NCI-H2171 treated with DMSO at 0.1 percent for 48 hours (cell line): ENCODE measurements around the gene COL10A1.

ENCODE experiments used
- DNase-seq: peaks from one replicate; lab custom pipeline; 2025; lab: John Stamatoyannopoulos, UW

The COL10A1 gene

DNA sequence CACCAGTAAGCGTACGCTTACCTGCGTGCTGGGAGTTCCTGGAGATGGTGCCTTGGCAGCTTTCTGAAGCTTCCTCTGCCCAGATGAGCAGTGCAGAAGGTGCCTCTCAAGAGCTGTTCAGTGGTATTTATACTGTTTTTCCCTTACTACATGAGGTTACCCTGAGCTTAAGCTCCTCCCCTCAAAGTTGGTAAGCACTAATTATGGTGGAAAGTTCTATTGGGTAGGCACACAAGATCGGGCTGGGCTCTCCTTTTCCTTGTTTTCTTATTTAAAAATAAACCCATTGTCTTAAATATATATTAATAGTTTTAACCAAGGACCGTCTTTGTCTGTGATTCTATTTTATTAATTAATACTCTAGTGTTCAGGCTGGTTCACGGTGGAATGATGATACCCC lies at the start of gene COL10A1:
COL10A1 (minus strand) TSS at position 101 of the 400 bp plus-strand sequence. CDS start 640 bp downstream, outside the sequence.
- no peak for DNase-seq

DNA sequence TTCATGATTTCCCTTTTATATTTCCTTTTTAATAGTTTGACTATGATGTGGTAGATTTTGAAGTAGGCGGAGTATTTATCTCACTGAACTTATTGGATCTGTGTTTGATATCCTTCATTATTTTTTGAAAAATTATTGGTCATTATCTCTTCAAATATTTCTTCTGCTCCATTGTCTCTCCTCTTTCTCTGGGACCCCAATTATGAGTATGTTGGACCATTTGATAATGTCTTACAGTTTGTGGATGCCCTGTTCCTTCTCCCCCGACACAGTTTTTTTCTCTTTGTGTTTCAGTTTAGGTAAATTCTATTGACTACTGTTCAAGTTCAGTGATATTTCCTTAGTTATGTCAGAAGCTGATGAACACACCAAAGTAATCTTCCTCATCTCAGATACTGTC lies 49.4 kb upstream of the COL10A1 start:
- no peak for DNase-seq

DNA sequence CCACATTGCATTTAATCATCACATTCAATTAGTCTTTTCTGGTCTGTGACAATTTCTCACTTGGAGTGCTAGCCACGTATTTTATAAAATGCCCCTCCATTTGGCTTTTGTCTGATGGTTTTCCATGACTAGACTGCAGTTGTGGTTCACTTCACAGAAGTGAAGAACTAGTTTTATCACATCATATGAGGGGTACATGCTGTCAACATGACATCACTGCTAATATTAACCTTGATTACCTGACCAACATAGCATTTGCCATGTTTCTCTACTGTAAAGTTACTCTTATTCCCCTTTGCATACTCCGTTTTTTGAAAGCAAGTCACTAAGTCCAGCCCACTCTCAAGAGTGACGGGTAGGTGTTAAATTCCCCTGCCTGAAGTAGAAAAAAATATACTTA lies 48.0 kb upstream of the COL10A1 start:
- no peak for DNase-seq

GRCh38 chr6:116170358-116171057 lies 44.6 kb upstream of the COL10A1 start:
- DNase-seq = no peak

DNA sequence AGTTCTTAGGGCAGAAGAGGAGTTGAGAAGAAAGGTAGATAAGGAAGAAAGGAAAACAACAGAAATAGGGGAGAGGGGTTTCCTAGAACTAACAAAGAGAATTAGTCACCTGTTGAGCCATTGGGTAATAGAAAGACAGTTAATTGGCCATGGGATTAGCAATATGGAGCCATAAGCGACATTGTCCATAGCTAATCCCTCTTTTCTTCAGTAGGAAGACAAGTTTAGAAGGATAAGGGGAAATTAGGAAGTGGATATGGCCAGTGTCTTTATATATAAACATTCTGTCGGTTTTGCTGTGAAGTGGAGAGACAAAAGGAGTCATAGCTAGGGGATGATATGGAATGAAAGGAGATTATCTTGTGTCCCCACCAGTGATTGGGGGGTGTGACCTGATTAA lies 43.9 kb upstream of the COL10A1 start:
- DNase-seq = no peak

DNA sequence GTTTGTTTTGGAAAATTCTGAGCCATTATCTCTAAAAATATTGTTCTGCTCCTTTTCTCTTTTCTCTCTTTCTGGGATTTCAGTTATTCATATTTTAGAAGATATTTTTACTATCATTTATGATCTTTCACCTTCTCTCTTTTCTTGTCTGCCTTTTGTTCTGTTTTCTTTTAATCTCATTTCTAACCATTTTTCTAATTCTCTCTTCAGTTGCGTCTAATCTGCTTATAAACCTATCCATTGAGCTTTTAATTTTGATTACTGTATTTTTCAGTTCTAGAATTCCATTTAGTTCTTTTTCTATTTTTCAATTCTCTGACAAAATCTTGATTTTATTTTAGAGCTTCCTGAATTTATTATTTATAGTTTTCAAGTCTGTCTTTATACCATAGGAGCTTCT lies 42.2 kb upstream of the COL10A1 start:
- DNase-seq = no peak

DNA sequence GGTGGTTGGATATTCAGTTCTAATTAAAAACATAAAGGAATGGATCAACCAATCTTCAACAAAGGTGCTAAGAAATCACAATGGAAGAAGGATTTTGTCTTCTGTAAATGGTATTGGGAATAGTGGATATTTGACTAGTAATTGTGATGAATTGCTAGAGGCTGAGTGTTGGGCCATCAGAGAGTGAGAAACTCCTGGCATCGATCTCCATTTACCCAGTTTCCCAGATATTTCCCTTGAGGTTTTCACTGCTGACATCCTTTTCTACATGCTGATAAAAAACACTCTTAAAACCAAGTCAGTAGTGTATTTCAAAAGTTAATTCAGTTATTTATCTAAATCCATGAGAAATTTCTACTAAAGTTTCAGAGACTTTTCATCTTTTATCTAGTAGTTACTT lies 40.4 kb upstream of the COL10A1 start:
- no peak for DNase-seq

DNA sequence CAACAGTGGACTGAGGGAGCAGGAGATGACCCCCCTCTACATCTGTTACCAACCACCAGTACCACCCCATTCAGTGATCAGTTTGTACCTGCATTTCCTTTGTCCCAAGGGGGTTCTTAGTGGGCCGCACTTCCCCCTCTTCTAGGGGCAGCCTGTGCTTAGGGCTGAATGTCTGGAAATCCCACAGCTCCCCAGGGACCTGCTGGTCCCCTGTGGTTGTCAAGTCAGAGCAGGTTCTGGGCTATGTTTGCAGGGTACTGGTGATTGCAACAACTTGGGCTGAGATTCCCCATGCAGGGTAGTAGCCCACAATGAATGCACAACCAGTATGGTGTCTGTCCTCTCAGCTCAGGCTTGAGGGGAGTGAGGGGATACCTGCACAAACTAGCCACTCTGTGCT lies 39.7 kb upstream of the COL10A1 start:
- DNase-seq = no peak

GRCh38 chr6:116159782-116160524 lies 34.0 kb upstream of the COL10A1 start:
- no peak for DNase-seq

DNA sequence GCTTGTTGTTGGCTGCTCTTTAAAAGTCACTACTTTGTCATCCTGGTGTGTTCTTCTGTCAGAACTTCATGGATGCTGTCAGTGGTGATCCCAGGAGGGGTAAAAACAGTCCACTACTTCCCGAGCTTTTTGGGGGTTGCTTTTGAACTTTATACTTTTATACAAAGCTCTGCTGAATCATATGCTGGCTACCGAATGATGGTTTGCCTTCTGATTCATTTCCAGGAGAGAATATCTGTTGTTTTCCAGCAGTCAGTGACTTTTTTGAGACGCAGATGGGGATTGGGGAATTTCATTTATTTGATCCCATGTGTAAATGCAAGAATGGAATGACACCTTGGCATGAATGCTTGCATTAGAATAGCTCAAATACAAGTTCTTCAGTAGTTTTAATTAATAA lies 32.7 kb upstream of the COL10A1 start:
- DNase-seq = no peak

DNA sequence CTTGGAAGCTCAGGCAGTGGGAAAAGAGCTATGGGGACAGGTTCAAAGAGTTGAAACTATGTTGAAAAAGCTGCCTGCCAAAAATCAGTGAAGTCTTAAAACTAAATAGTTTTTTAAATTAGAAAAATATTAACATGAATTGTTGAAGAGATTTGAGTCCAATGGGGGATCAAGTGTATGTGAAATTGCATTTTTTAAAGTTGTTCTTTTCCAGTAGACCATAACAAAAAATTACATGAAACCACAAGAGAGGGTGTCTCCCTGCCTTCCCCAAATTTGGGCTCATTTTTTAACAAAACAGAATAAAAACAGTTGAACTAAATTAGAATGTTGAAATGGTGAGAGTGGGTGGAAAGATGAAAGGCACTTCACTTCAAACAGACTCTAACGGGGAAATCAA lies 31.5 kb upstream of the COL10A1 start:
- no peak for DNase-seq

DNA sequence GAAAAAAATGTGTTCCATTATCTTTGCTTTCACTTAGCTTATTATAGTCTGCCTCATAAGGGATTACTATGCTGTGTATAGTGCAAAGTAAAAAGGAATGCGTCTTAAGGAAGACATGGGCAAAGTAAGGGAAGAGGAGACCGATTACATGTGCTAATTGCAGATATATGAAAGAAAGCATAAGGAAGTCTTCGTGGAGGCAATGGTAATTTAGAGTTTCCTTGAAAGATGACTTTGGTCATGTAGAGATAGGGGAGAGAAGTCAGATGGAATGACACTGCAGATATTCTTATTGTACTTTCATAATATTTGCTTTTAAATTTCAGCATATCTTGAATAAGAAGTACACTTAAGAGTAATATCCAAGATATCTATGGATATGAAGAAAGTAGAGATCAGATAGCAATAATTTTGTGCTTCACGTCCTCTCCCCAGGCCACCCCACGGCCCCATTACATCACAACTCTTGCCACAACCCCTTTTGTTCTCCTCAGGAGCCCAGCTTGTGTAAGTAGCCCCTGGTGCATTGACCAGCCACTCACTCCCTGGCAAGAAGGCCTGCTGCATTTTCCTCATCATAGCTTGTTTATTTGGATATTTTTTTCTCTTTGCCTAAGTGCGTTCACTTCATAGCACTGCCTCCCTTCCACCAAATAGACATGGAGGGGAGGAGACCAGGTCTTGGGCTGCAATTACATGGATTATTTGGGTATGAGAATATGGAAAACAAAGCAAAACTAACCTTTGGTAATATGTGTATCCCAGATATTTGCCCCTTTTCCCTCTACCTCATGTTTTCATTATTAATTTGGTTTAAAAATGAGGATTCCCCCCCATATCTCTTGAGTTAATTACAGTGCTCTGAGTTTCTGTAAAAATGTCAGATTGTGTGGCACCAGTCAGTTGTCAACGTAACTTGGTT lies 30.7 kb upstream of the COL10A1 start:
- no peak for DNase-seq

- DNase-seq = no peak
Measured at GRCh38 chr6:116154887-116155286, 29.0 kb upstream of the COL10A1 start.

DNA sequence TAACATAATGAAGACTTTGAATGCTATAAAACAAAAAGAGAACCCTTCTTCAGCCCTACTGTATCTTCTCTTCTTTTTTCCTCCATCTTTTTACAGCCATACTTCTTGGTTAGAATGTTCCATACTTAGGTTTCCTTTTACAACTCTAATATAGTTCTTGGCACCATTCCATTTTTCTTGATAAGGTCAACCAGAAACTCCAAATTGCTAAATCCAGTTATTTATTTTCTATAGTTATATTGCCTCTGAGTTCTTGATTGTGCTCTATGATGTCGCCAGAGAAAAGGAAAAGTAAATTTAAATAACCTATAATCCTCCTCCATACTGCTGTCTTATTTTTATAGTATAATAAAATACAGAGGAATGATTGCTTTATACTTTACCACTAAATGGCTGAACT lies 26.7 kb upstream of the COL10A1 start:
- no peak for DNase-seq

- no peak for DNase-seq
Measured at GRCh38 chr6:116145803-116146675, 20.1 kb upstream of the COL10A1 start.

DNA sequence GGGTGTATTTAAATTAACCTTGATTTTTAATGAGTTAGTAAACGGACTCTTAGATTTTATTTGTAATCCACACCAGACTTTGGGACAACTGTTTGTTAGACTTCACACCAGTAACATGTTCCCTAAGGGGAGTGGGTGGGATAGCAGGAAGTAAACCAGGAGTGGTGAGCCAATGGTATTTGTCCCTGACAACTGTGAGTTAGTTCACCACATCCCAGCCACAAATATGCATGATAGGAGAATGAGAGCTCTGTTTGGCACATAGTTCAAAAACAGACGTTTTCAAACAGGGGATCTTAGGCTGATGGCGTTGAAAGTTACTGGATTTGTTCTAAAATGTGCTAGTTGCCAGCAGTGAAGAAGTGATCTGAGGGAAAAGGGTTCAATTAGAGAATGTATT lies 18.7 kb upstream of the COL10A1 start:
- DNase-seq = no peak

DNA sequence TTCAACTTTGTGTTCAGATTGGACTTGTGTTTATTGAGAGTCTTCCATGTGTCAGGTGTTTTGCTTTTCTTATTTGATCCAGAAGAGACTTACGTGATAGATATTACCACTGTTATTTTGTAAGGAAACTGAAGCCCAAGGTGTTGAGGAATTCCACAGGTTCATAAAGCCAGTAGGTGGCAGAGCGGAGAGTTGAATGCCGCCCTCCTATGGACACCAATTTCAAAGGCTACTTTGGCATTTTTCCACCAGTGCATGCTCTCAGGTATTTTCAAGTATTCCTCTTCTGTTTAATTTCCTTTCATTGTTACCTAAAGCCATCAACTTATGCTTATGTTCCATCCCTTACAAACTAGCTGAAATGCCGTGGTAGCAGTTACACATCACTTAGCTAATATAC lies 14.0 kb upstream of the COL10A1 start:
- DNase-seq = no peak

- DNase-seq = no peak
Measured at GRCh38 chr6:116136933-116137340, 11.0 kb upstream of the COL10A1 start.

- DNase-seq = no peak
Measured at GRCh38 chr6:116136373-116136772, 10.4 kb upstream of the COL10A1 start.

DNA sequence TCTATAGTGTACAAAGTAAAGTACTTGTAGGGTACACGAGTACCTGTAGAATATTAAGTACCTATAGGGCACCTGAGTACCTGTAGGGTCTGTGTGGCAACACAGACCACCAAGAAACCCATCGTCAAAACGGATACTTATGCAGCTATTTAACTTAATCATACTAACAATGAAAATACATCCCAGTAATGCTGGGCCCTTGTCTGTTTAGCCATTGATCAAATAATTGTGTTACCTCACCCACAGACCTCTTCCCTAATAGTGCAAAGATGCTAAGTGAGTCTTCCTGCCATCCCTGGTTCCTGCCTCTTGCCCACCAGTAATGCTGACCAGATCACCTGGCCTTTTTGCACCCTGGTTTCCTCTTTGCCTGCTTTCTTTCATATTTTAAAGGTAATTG lies 7.5 kb upstream of the COL10A1 start:
- no peak for DNase-seq

- no peak for DNase-seq
Measured at GRCh38 chr6:116127771-116128493, 2.0 kb upstream of the COL10A1 start.
